K562 (cell line): ENCODE measurements around the gene LYPD3. TPM values are rescaled to one million over a fixed set of nuclear protein-coding genes. Genes with fewer than 3 reads are reported as not detected.
A peak's percentile ranks its signal among the peaks of the same experiment; 100 is the strongest.
"Not testable (repeated sequence)": the region's sequence is repeated elsewhere in the genome, so short reads cannot be mapped to it uniquely, and the experiment has no call there.

ENCODE experiments used
- ATAC-seq: fragments of 200-7000 bp; cut with Tn5 transposase; 3 replicates; pipeline ENCODE4 v1.9.1; 2020; ENCODE audit warnings: moderate library complexity
- Bru-seq: library from RNA; stranded (reverse); fragments of 400-500 nt; gene quantifications from one replicate; lab custom pipeline; 2021; lab: Mats Ljungman, UMichigan
- BruChase-seq, 2 experiments: library from RNA; stranded (reverse); fragments of 400-500 nt; gene quantifications; one replicate each; lab custom pipeline; 2021; lab: Mats Ljungman, UMichigan
- BruUV-seq: library from RNA; stranded (reverse); fragments of 400-500 nt; replicated peaks from 2 replicates; lab custom pipeline; 2021; lab: Mats Ljungman, UMichigan
- CTCF ChIA-PET: fragments of 300-600 bp; formaldehyde crosslinking; extraction: SDS; loops from one replicate; lab custom pipeline; 2021; ENCODE audit warnings: low intra/inter-chr PET ratio; lab: Yijun Ruan, JAX
- POLR2A ChIA-PET: fragments of 300-600, 350-650 bp; sonication (Branson Sonifier 250); formaldehyde crosslinking; extraction: SDS; loops from one replicate; lab custom pipeline; 2021; ENCODE audit warnings: antibody characterized with exemption, inconsistent platforms; lab: Yijun Ruan, JAX
- DNase-seq, 4 experiments: peaks; one replicate each; pipeline versions ENCODE4 v3.0.0 to v3.0.0-alpha.2; 2011 to 2018; ENCODE audit warnings: low spot score in 3 of 4, mixed read lengths in 3 of 4; ENCODE audit errors: extremely low read depth in 1 of 4
- FAIRE-seq: peaks from 2 replicates; lab custom pipeline; 2011; peaks lifted over from hg19 to GRCh38; lab: Jason Lieb, UNC
- H2AFZ ChIP-seq: 2 replicates; pipeline ENCODE4 v1.6.0; 2011; ENCODE audit warnings: low read depth, low read length, control low read depth, inconsistent platforms
- H3K27ac ChIP-seq: fragments of 200-600 bp; 3 replicates; pipeline ENCODE4 v1.8.0; 2011; ENCODE audit warnings: low read depth, mild to moderate bottlenecking, control low read depth, inconsistent platforms, low read length, moderate library complexity, mixed read lengths; ENCODE audit errors: extremely low read depth
- H3K27me3 ChIP-seq, 2 experiments: fragments of 300-600 bp in 1 of 2; 2 replicates in 1 of 2; 3 replicates in 1 of 2; pipeline versions ENCODE4 v1.6.0 to v1.8.0; 2011; ENCODE audit warnings: inconsistent platforms in 2 of 2, low read length in 2 of 2, mild to moderate bottlenecking in 1 of 2, mixed read lengths in 1 of 2, moderate library complexity in 1 of 2; ENCODE audit not compliant: control insufficient read depth in 2 of 2, insufficient read depth in 2 of 2
- H3K36me3 ChIP-seq: fragments of 300-600 bp; 3 replicates; pipeline ENCODE4 v1.8.0; 2011; ENCODE audit warnings: mild to moderate bottlenecking, low read length, inconsistent platforms; ENCODE audit not compliant: control insufficient read depth, insufficient read depth
- H3K4me1 ChIP-seq, 2 experiments: fragments of 200-600 bp in 1 of 2; replicated peaks in 1 of 2; 2 replicates in 1 of 2; 3 replicates in 1 of 2; pipeline versions ENCODE4 v1.5.1 to v1.8.0; 2011; ENCODE audit warnings: inconsistent platforms in 2 of 2, low read length in 2 of 2, mild to moderate bottlenecking in 1 of 2, mixed read lengths in 1 of 2, moderate library complexity in 1 of 2; ENCODE audit not compliant: control insufficient read depth in 2 of 2, insufficient read depth in 2 of 2
- H3K4me2 ChIP-seq: 2 replicates; pipeline ENCODE4 v1.6.1; 2011; ENCODE audit warnings: low read length, control low read depth, inconsistent platforms, mixed read lengths; ENCODE audit not compliant: insufficient read depth
- H3K4me3 ChIP-seq: fragments of 200-600 bp; sonication (generic), shearing (Covaris generic); 2 replicates; pipeline ENCODE4 v1.5.1; 2016; ENCODE audit warnings: control low read depth, inconsistent platforms
- H3K79me2 ChIP-seq: fragments of 200-600 bp; 3 replicates; pipeline ENCODE4 v1.8.0; 2011; ENCODE audit warnings: low read length, inconsistent platforms; ENCODE audit not compliant: control insufficient read depth, insufficient read depth
- H3K9ac ChIP-seq, 2 experiments: 2 replicates each; pipeline versions ENCODE4 v1.6.0 to v1.6.1; 2011; ENCODE audit warnings: low read depth in 2 of 2, low read length in 2 of 2, control low read depth in 1 of 2, inconsistent platforms in 1 of 2, mild to moderate bottlenecking in 1 of 2, mixed read lengths in 1 of 2; ENCODE audit not compliant: insufficient read depth in 1 of 2
- H3K9me1 ChIP-seq: one replicate; pipeline ENCODE4 v1.6.0; 2011; ENCODE audit warnings: inconsistent platforms, mild to moderate bottlenecking, low read length, moderate library complexity; ENCODE audit not compliant: control insufficient read depth, insufficient read depth
- H3K9me3 ChIP-seq: replicated peaks from 2 replicates; pipeline ENCODE4 v1.5.1; 2011; ENCODE audit warnings: low read depth, low read length, inconsistent platforms; ENCODE audit not compliant: control insufficient read depth, insufficient read depth
- H4K20me1 ChIP-seq: replicated peaks from 2 replicates; pipeline ENCODE4 v1.6.1; 2011; ENCODE audit warnings: low read length, inconsistent platforms, mixed read lengths; ENCODE audit not compliant: control insufficient read depth, insufficient read depth
- CHAMP1 ChIP-seq: fragments of 450-650 bp; IDR thresholded peaks from 2 replicates; pipeline ENCODE4 v1.6.1; 2016; ENCODE audit warnings: mild to moderate bottlenecking
- KHSRP ChIP-seq: fragments of 450-650 bp; IDR thresholded peaks from 2 replicates; pipeline ENCODE4 v1.6.1; 2017
- SMARCB1 ChIP-seq: IDR thresholded peaks from 2 replicates; pipeline ENCODE4 v1.6.1; 2011; ENCODE audit warnings: improper control_type of control experiment, low read depth; ENCODE audit not compliant: insufficient read length
- WGBS: fragments of 100-300 bp; shearing (Covaris generic); methylation state at CpG from one replicate; pipeline ENCODE4 v1.1.6; 2016; ENCODE audit warnings: low coverage, mixed read lengths; ENCODE audit not compliant: insufficient coverage; ENCODE audit errors: missing lambda C conversion rate; 5-methylcytosine and 5-hydroxymethylcytosine counted together
- in situ Hi-C: fragments of 300-500 bp; cut with MboI; formaldehyde crosslinking; loops from 4 replicates; pipeline ENCODE4 v1.15.0; 2018; ENCODE audit warnings: inconsistent platforms, mixed read lengths
- intact Hi-C: fragments of 100-400 bp; cut with micrococcal nuclease; formaldehyde crosslinking; loops from 2 replicates; pipeline ENCODE4 v1.14.2; 2022
- long read RNA-seq, 3 experiments: library from polyadenylated mRNA in 2 of 3; library from RNA in 1 of 3; unstranded in 2 of 3; stranded (forward) in 1 of 3; transcript quantifications; one replicate each; pipeline ENCODE4 v2.0.0, GENCODE V29; 2019 to 2022
- polyA minus RNA-seq, 3 experiments: library from RNA; depleted of rRNA, polyadenylated mRNA; stranded (reverse); fragments of >200 nt; gene quantifications; 2 replicates each; pipeline ENCODE4 v1.2.3, GENCODE V29; 2011
- polyA plus RNA-seq, 8 experiments: library from polyadenylated mRNA; depleted of rRNA in 4 of 8; stranded (reverse) in 5 of 8; unstranded in 3 of 8; fragments of >200 nt; fragmentation: Nextera tagmentation in 2 of 8; fragmentation: Illumina TruSeq in 1 of 8; extraction: Ambion mirVana in 2 of 8; extraction: Trizol in 1 of 8; gene quantifications; 2 replicates each; pipeline versions ENCODE4 v1.2.1 to v1.2.3, GENCODE V29; 2011 to 2014; ENCODE audit warnings: inconsistent platforms in 1 of 8, missing spikeins in 1 of 8
- total RNA-seq, 7 experiments: library from RNA; depleted of rRNA in 6 of 7; stranded (reverse); fragments of >200 nt in 6 of 7; fragmentation: Illumina TruSeq in 2 of 7; extraction: Trizol in 2 of 7; gene quantifications; 2 replicates each; pipeline versions ENCODE4 v1.2.1 to v1.2.3, GENCODE V29; 2011 to 2021; ENCODE audit warnings: low replicate concordance in 1 of 7

The LYPD3 gene
- 0.81 TPM in 1 of 2 replicates, not detected in the other for total RNA-seq (2011; cell fraction: chromatin; rRNA removed; ENCODE audit: low replicate concordance)
- total RNA-seq (2011; cell fraction: nucleolus; rRNA removed): 0.26 and 0.67 TPM in 2 replicates
- total RNA-seq (2011; cell fraction: nucleoplasm; rRNA removed): 0.44 TPM in 1 of 2 replicates, not detected in the other
- total RNA-seq (2014; rRNA removed) (0.18 and 0.20 TPM in 2 replicates), total RNA-seq (2014; rRNA removed; fragmentation: Illumina TruSeq; extraction: Trizol) (not detected in 2 replicates), total RNA-seq (2015; rRNA removed; fragmentation: Illumina TruSeq; extraction: Trizol) (0.22 TPM in 1 of 2 replicates, not detected in the other), total RNA-seq (2021) (0.31 and 0.33 TPM in 2 replicates), polyA plus RNA-seq (2011; rRNA removed) (0.28 and 0.64 TPM in 2 replicates), polyA plus RNA-seq (2014; fragmentation: Illumina TruSeq; extraction: Trizol) (0.26 and 0.27 TPM in 2 replicates), polyA plus RNA-seq (2014; fragmentation: Nextera tagmentation; extraction: Ambion mirVana) (under 1 TPM; 0.04 to 0.06 TPM), polyA plus RNA-seq (2014; rRNA removed) (0.17 and 0.19 TPM in 2 replicates), polyA minus RNA-seq (2011; rRNA and poly(A)+ RNA removed) (0.11 and 0.12 TPM in 2 replicates), Bru-seq, nascent RNA (percentile 32 among the genes with signal in this experiment), BruChase-seq, experiment 1, labeled RNA remaining after a 2-hour chase (percentile 13 among the genes with signal in this experiment), BruChase-seq, experiment 2, labeled RNA remaining after a 6-hour chase (percentile 27 among the genes with signal in this experiment)
- 0.74 and 2.1 TPM in 2 replicates for polyA plus RNA-seq (2011; cell fraction: cytosol; rRNA removed)
- polyA plus RNA-seq (2011; cell fraction: nucleus; rRNA removed): 1.2 and 1.6 TPM in 2 replicates
- polyA plus RNA-seq (2012): 0.51 and 0.73 TPM in 2 replicates
- polyA minus RNA-seq (2011; cell fraction: cytosol; rRNA and poly(A)+ RNA removed): not detected in 2 replicates
- 0.56 and 0.67 TPM in 2 replicates for polyA minus RNA-seq (2011; cell fraction: nucleus; rRNA and poly(A)+ RNA removed)
- long read RNA-seq, experiment 1, partial matches to known transcripts: 1 of 2 reads
- long read RNA-seq, experiment 1, other reads (novel, unspliced or antisense): 1 of 2 reads
- long read RNA-seq, experiment 2: 0 reads
- long read RNA-seq, experiment 3: 0 reads

- intact Hi-C loops: no loop called here
- ATAC-seq (no peak), FAIRE-seq (peak; percentile 40), DNase-seq (peak in 2 of 4 experiments; percentile 38 to 39)
- Histone ChIP-seq H3K9ac (no peak within 1 kb of the TSS), H3K27ac (no peak within 1 kb of the TSS), H4K20me1 (no peaks in the 10 kb centered on the region), H3K9me1 (no peaks in the 10 kb centered on the region), H3K4me2 (peak within 1 kb of the TSS; percentile 94), H2AFZ (peak within 1 kb of the TSS; percentile 98; the same call in 1 of the 2 replicates), H3K36me3 (no peaks in the 10 kb centered on the region), H3K4me1 (peaks cover 19 to 27% of the 10 kb centered on the region in 2 experiments), H3K27me3 (peaks cover 11 to 13% of the 10 kb centered on the region in 2 experiments; a peak in 4 of 5 replicates), H3K79me2 (no peaks in the 10 kb centered on the region), H3K4me3 (peak within 1 kb of the TSS; percentile 67; the same call in 1 of the 2 replicates), H3K9me3 (no peaks in the 10 kb centered on the region)
- 28% methylated on average over 24 of the region's 24 CpGs for WGBS
- POLR2A ChIA-PET: interaction anchor here (1.3 kb wide), 1 partner anchor 19 kb away, joined by 4 read pairs; no protein-coding TSS in a partner anchor
- no peak for TF ChIP-seq CHAMP1
- TF ChIP-seq KHSRP: no peak
- TF ChIP-seq SMARCB1: no peak
- in situ Hi-C loops: no loop called here
- BruUV-seq: no TSS peak
- CTCF ChIA-PET: no interaction called here
Measured at GRCh38 chr19:43465468-43466120, at the start of gene LYPD3. LYPD3 (minus strand) TSS chr19:43465608; CDS start chr19:43465571, 37 bp downstream.

DNA sequence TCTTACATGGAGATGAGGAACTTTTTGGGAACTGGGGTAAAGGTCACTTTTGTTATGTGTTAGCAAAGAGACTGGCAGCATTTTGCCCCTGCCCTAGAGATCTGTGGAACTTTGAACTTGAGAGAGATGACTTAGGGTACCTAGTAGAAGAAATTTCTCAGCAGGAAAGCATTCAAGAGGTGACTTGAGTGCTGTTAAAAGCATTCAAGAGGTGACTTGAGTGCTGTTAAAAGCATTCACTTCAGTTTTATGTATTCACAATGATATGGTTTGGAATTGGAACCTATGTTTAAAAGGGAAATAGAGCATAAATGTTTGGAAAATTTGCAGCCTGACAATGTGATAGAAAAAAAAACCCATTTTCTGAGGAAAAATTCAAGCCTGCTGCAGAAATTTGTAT lies 47.0 kb upstream of the LYPD3 start:
- H3K27me3 ChIP-seq, H3K9ac ChIP-seq, intact Hi-C loops, H3K79me2 ChIP-seq, in situ Hi-C loops, H3K9me3 ChIP-seq, FAIRE-seq, H3K4me1 ChIP-seq, DNase-seq, H2AFZ ChIP-seq, H3K9me1 ChIP-seq, H3K27ac ChIP-seq, H4K20me1 ChIP-seq, ATAC-seq, H3K36me3 ChIP-seq, H3K4me3 ChIP-seq, BruUV-seq, CTCF ChIA-PET, H3K4me2 ChIP-seq: not testable (repeated sequence)
- POLR2A ChIA-PET: interaction anchor here (1.1 kb wide), 1 partner anchor 7 kb away, joined by 3 read pairs; the partner anchor contains the start of gene PHLDB3
